Endodermal cell (in vitro differentiated cells): ENCODE measurements around the gene CDK4. TPM values are rescaled to one million over a fixed set of nuclear protein-coding genes. Genes with fewer than 3 reads are reported as not detected.

ENCODE experiments used
- DNase-seq: peaks from one replicate; pipeline ENCODE4 v3.0.0-alpha.2; 2017
- H3K27ac ChIP-seq: 2 replicates; pipeline ENCODE4 v1.5.1; 2013; ENCODE audit warnings: mild to moderate bottlenecking, low read depth, low read length, moderate library complexity
- H3K27me3 ChIP-seq: 2 replicates; pipeline ENCODE4 v1.6.1; 2013; ENCODE audit warnings: mild to moderate bottlenecking, low read length, moderate library complexity; ENCODE audit not compliant: insufficient read depth, control insufficient read depth, poor library complexity, severe bottlenecking
- H3K36me3 ChIP-seq: 2 replicates; pipeline ENCODE4 v1.7.0; 2013; ENCODE audit warnings: mild to moderate bottlenecking, low read length, moderate library complexity; ENCODE audit not compliant: control insufficient read depth, insufficient read depth
- H3K4me1 ChIP-seq: one replicate; pipeline ENCODE4 v1.7.0; 2013; ENCODE audit warnings: low read length; ENCODE audit not compliant: control insufficient read depth, insufficient read depth
- H3K4me3 ChIP-seq: 2 replicates; pipeline ENCODE4 v1.5.1; 2013; ENCODE audit warnings: mild to moderate bottlenecking, low read length, moderate library complexity
- H3K9ac ChIP-seq: 2 replicates; pipeline ENCODE4 v1.6.1; 2013; ENCODE audit warnings: mild to moderate bottlenecking, low read length, moderate library complexity; ENCODE audit not compliant: poor library complexity, severe bottlenecking; ENCODE audit errors: extremely low read depth
- H3K9me3 ChIP-seq: 2 replicates; pipeline ENCODE4 v1.6.1; 2013; ENCODE audit warnings: mild to moderate bottlenecking, low read length, moderate library complexity; ENCODE audit not compliant: control insufficient read depth
- H3K27ac Mint-ChIP-seq: 2 replicates; pipeline ENCODE4 v1.8.0; 2020; ENCODE audit warnings: mixed read lengths
- H3K27me3 Mint-ChIP-seq: 2 replicates; pipeline ENCODE4 v1.8.0; 2021; ENCODE audit warnings: mild to moderate bottlenecking, mixed read lengths; ENCODE audit not compliant: insufficient read depth
- H3K36me3 Mint-ChIP-seq: 2 replicates; pipeline ENCODE4 v1.8.0; 2020; ENCODE audit warnings: low read depth, mixed read lengths
- H3K4me1 Mint-ChIP-seq: 2 replicates; pipeline ENCODE4 v1.8.0; 2020; ENCODE audit warnings: mixed read lengths
- H3K4me3 Mint-ChIP-seq: 2 replicates; pipeline ENCODE4 v1.8.0; 2020; ENCODE audit warnings: mild to moderate bottlenecking, moderate library complexity, mixed read lengths
- H3K9me3 Mint-ChIP-seq: 2 replicates; pipeline ENCODE4 v1.8.0; 2020; ENCODE audit warnings: mild to moderate bottlenecking, mixed read lengths
- CTCF ChIP-seq: fragments of 200-600 bp; sonication (generic); conservative IDR thresholded peaks from 2 replicates; pipeline ENCODE4 v1.5.0; 2021; ENCODE audit warnings: antibody characterized with exemption, mild to moderate bottlenecking
- WGBS, 2 experiments: methylation state at CpG; one replicate each; pipeline versions ENCODE4 v1.1.5 to v1.1.7; 2013; ENCODE audit warnings: missing lambda C conversion rate in 2 of 2, mixed read lengths in 1 of 2; ENCODE audit not compliant: insufficient coverage in 1 of 2, insufficient read length in 1 of 2; 5-methylcytosine and 5-hydroxymethylcytosine counted together
- total RNA-seq, 2 donors: library from RNA; stranded (reverse); fragmentation: NEBNext Ultra II Directional in 1 of 2; extraction: Animal tissue kit (Norgen Biotek cat#: 25700) in 1 of 2; gene quantifications; 2 replicates in 1 of 2; 3 replicates in 1 of 2; pipeline ENCODE4 v1.2.1, GENCODE V29; 2021

Gene CDK4
- total RNA-seq, 2 donors from 2014 or later: 144 to 186 TPM

GRCh38 chr12:57732270-57732669 lies 19.8 kb downstream of the CDK4 start:
- Histone ChIP-seq H3K36me3 (no peaks in the 10 kb centered on the region), H3K27me3 (peaks cover 100% of the 10 kb centered on the region), H3K27ac (no peak overlapping the region), H3K4me1 (no peaks in the 10 kb centered on the region), H3K4me3 (no peak overlapping the region), H3K9me3 (no peaks in the 10 kb centered on the region), H3K9ac (no peak overlapping the region)
- 60 to 71% methylated on average over 1 to 4 of the region's 4 CpGs for WGBS, 2 experiments
- no peak for DNase-seq
- Mint-ChIP-seq H3K9me3 (no peaks in the 10 kb centered on the region), H3K4me1 (peaks cover 7% of the 10 kb centered on the region), H3K27ac (no peak overlapping the region), H3K4me3 (no peak overlapping the region), H3K36me3 (no peaks in the 10 kb centered on the region), H3K27me3 (peaks cover 100% of the 10 kb centered on the region)
- no peak for TF ChIP-seq CTCF

GRCh38 chr12:57731411-57732080 lies 20.6 kb downstream of the CDK4 start:
- no peaks in the 10 kb centered on the region for H3K9me3 ChIP-seq
- H3K27ac Mint-ChIP-seq: no peak overlapping the region
- WGBS, 2 experiments: 81 to 86% methylated on average over 14 to 19 of the region's 19 CpGs
- no peak for TF ChIP-seq CTCF
- peak; percentile 24 for DNase-seq
- H3K36me3 ChIP-seq: no peaks in the 10 kb centered on the region
- no peak overlapping the region for H3K4me3 Mint-ChIP-seq
- H3K9ac ChIP-seq: no peak overlapping the region
- H3K27me3 Mint-ChIP-seq: peaks cover 100% of the 10 kb centered on the region
- H3K9me3 Mint-ChIP-seq: no peaks in the 10 kb centered on the region
- H3K36me3 Mint-ChIP-seq: no peaks in the 10 kb centered on the region
- no peaks in the 10 kb centered on the region for H3K4me1 ChIP-seq
- no peak overlapping the region for H3K27ac ChIP-seq
- H3K4me3 ChIP-seq: no peak overlapping the region
- peaks cover 100% of the 10 kb centered on the region for H3K27me3 ChIP-seq
- peaks cover 4% of the 10 kb centered on the region for H3K4me1 Mint-ChIP-seq

- TF ChIP-seq CTCF: no peak
- DNase-seq: peak; percentile 32
- H3K27ac Mint-ChIP-seq: no peak overlapping the region
- no peak overlapping the region for H3K4me3 ChIP-seq
- no peaks in the 10 kb centered on the region for H3K36me3 Mint-ChIP-seq
- no peaks in the 10 kb centered on the region for H3K36me3 ChIP-seq
- no peak overlapping the region for H3K27ac ChIP-seq
- H3K27me3 Mint-ChIP-seq: peaks cover 99% of the 10 kb centered on the region
- WGBS, 2 experiments: 78 to 87% methylated on average over 6 to 13 of the region's 13 CpGs
- H3K9ac ChIP-seq: no peak overlapping the region
- peaks cover 2% of the 10 kb centered on the region for H3K9me3 Mint-ChIP-seq
- H3K9me3 ChIP-seq: no peaks in the 10 kb centered on the region
- H3K4me1 Mint-ChIP-seq: peaks cover 4% of the 10 kb centered on the region
- H3K4me1 ChIP-seq: no peaks in the 10 kb centered on the region
- peaks cover 99% of the 10 kb centered on the region for H3K27me3 ChIP-seq
- H3K4me3 Mint-ChIP-seq: no peak overlapping the region
Measured at GRCh38 chr12:57730336-57731067, 21.6 kb downstream of the CDK4 start.
